H1 (cell line): Measurements from ENCODE around the gene VWA3B. TPM values are rescaled to one million over a fixed set of nuclear protein-coding genes. Genes with fewer than 3 reads are reported as not detected.
A peak's percentile ranks its signal among the peaks of the same experiment; 100 is the strongest.

Experiments
- CTCF ChIA-PET: fragments of 300-600 bp; sonication (Branson Sonifier 250); formaldehyde crosslinking; loops from one replicate; lab custom pipeline; 2021; ENCODE audit not compliant: partially characterized antibody; lab: Charles Lee
- POLR2A ChIA-PET: fragments of 300-600 bp; sonication (Branson Sonifier 250); formaldehyde crosslinking; loops from one replicate; lab custom pipeline; 2021; ENCODE audit warnings: inconsistent platforms; ENCODE audit not compliant: partially characterized antibody; lab: Charles Lee
- DNase-seq, 2 experiments: peaks; one replicate each; pipeline versions ENCODE4 v3.0.0 to v3.0.0-alpha.2; 2010 to 2022; ENCODE audit warnings: low spot score in 2 of 2, low read depth in 1 of 2, mixed read lengths in 1 of 2
- FAIRE-seq: peaks from 2 replicates; lab custom pipeline; 2011; peaks lifted over from hg19 to GRCh38; lab: Jason Lieb, UNC
- H2AFZ ChIP-seq: 2 replicates; pipeline ENCODE4 v1.8.1; 2012; ENCODE audit warnings: low read length, inconsistent platforms
- H2AK5ac ChIP-seq: 2 replicates; pipeline ENCODE4 v1.6.1; 2013; ENCODE audit warnings: low read depth, low read length
- H2BK120ac ChIP-seq: replicated peaks from 2 replicates; pipeline ENCODE3; 2013; ENCODE audit warnings: low read depth, low read length, inconsistent platforms
- H2BK12ac ChIP-seq: 2 replicates; pipeline ENCODE4 v1.6.1; 2013; ENCODE audit warnings: low read depth, low read length
- H2BK15ac ChIP-seq: 2 replicates; pipeline ENCODE4 v1.6.1; 2013; ENCODE audit warnings: low read length
- H2BK20ac ChIP-seq: 2 replicates; pipeline ENCODE4 v1.6.1; 2013; ENCODE audit warnings: low read length
- H2BK5ac ChIP-seq: 2 replicates; pipeline ENCODE4 v1.6.1; 2013; ENCODE audit warnings: low read depth, low read length
- H3K14ac ChIP-seq: 2 replicates; pipeline ENCODE4 v1.6.1; 2013; ENCODE audit warnings: inconsistent platforms; ENCODE audit not compliant: insufficient read length
- H3K18ac ChIP-seq: 2 replicates; pipeline ENCODE4 v1.6.1; 2013; ENCODE audit warnings: low read length; ENCODE audit errors: extremely low read depth
- H3K23ac ChIP-seq: 2 replicates; pipeline ENCODE4 v1.6.1; 2013; ENCODE audit warnings: inconsistent platforms; ENCODE audit not compliant: insufficient read length
- H3K23me2 ChIP-seq: 2 replicates; pipeline ENCODE4 v1.6.1; 2013; ENCODE audit warnings: low read depth, low read length
- H3K27ac ChIP-seq: 2 replicates; pipeline ENCODE4 v1.6.1; 2011; ENCODE audit warnings: low read depth, low read length, inconsistent platforms
- H3K27me3 ChIP-seq, 4 experiments: replicated peaks in 1 of 4; 1 replicate in 1 of 4; 2 replicates in 3 of 4; pipeline versions ENCODE4 v1.6.1 to v1.8.1; 2011 to 2013; ENCODE audit warnings: low read length in 3 of 4, mild to moderate bottlenecking in 3 of 4, inconsistent platforms in 2 of 4, mixed read lengths in 2 of 4, moderate library complexity in 1 of 4; ENCODE audit not compliant: control insufficient read depth in 3 of 4, insufficient read depth in 3 of 4; ENCODE audit errors: extremely low read depth in 1 of 4
- H3K36me3 ChIP-seq, 4 experiments: 2 replicates each; pipeline versions ENCODE4 v1.6.1 to v1.8.1; 2011 to 2013; ENCODE audit warnings: mild to moderate bottlenecking in 4 of 4, low read length in 3 of 4, moderate library complexity in 2 of 4, control low read depth in 1 of 4, inconsistent platforms in 1 of 4; ENCODE audit not compliant: insufficient read depth in 4 of 4, control insufficient read depth in 2 of 4
- H3K4ac ChIP-seq: replicated peaks from 2 replicates; pipeline ENCODE3; 2013; ENCODE audit warnings: low read length, low read depth, mixed read lengths, inconsistent platforms; ENCODE audit not compliant: insufficient read length
- H3K4me1 ChIP-seq, 4 experiments: replicated peaks in 1 of 4; 1 replicate in 1 of 4; 2 replicates in 3 of 4; pipeline versions ENCODE4 v1.6.1 to v1.8.1; 2011 to 2013; ENCODE audit warnings: low read length in 3 of 4, inconsistent platforms in 2 of 4, mixed read lengths in 1 of 4; ENCODE audit not compliant: insufficient read depth in 4 of 4, control insufficient read depth in 3 of 4
- H3K4me2 ChIP-seq, 2 experiments: 2 replicates each; pipeline versions ENCODE4 v1.6.1 to v1.8.1; 2011 to 2013; ENCODE audit warnings: low read depth in 2 of 2, low read length in 2 of 2, control low read depth in 1 of 2, inconsistent platforms in 1 of 2, mild to moderate bottlenecking in 1 of 2; ENCODE audit not compliant: insufficient read depth in 1 of 2
- H3K4me3 ChIP-seq, 4 experiments: fragments of 200-600, 300-600 bp in 1 of 4; sonication (generic), shearing (Covaris generic), sonication (Bioruptor Twin) in 1 of 4; 2 replicates each; pipeline versions ENCODE4 v1.5.1 to v1.8.1; 2011 to 2016; ENCODE audit warnings: low read length in 4 of 4, low read depth in 3 of 4, control low read depth in 2 of 4, inconsistent platforms in 2 of 4, mild to moderate bottlenecking in 2 of 4, mixed read lengths in 1 of 4, moderate library complexity in 1 of 4; ENCODE audit not compliant: insufficient read depth in 2 of 4; ENCODE audit errors: extremely low read depth in 1 of 4
- H3K56ac ChIP-seq: replicated peaks from 2 replicates; pipeline ENCODE3; 2013; ENCODE audit warnings: low read depth, mild to moderate bottlenecking, mixed read lengths, low read length, inconsistent platforms; ENCODE audit not compliant: insufficient read length
- H3K79me1 ChIP-seq: 2 replicates; pipeline ENCODE4 v1.6.1; 2013; ENCODE audit warnings: low read depth, low read length, control low read depth
- H3K79me2 ChIP-seq, 2 experiments: 2 replicates each; pipeline versions ENCODE4 v1.6.1 to v1.8.1; 2012 to 2013; ENCODE audit warnings: low read length in 2 of 2, mild to moderate bottlenecking in 2 of 2, inconsistent platforms in 1 of 2; ENCODE audit not compliant: insufficient read depth in 2 of 2, control insufficient read depth in 1 of 2
- H3K9ac ChIP-seq, 4 experiments: replicated peaks in 1 of 4; 1 replicate in 1 of 4; 2 replicates in 3 of 4; pipeline versions ENCODE4 v1.6.1 to v1.8.1; 2011 to 2013; ENCODE audit warnings: low read depth in 3 of 4, low read length in 3 of 4, control low read depth in 2 of 4, mild to moderate bottlenecking in 2 of 4, moderate library complexity in 2 of 4, inconsistent platforms in 1 of 4; ENCODE audit errors: extremely low read depth in 1 of 4
- H3K9me3 ChIP-seq, 2 experiments: 2 replicates each; pipeline versions ENCODE4 v1.6.1 to v1.8.1; 2012 to 2013; ENCODE audit warnings: mild to moderate bottlenecking in 2 of 2, moderate library complexity in 2 of 2, control low read depth in 1 of 2, inconsistent platforms in 1 of 2, low read depth in 1 of 2, low read length in 1 of 2, mixed read lengths in 1 of 2; ENCODE audit not compliant: insufficient read depth in 2 of 2
- H4K20me1 ChIP-seq, 2 experiments: replicated peaks in 1 of 2; 2 replicates each; pipeline versions ENCODE3 to v1.8.1; 2011 to 2013; ENCODE audit warnings: inconsistent platforms in 2 of 2, low read length in 2 of 2, mild to moderate bottlenecking in 1 of 2; ENCODE audit not compliant: insufficient read depth in 2 of 2, control insufficient read depth in 1 of 2
- H4K5ac ChIP-seq: 2 replicates; pipeline ENCODE4 v1.6.1; 2013; ENCODE audit warnings: low read length, low read depth, mixed read lengths, inconsistent platforms; ENCODE audit not compliant: insufficient read length
- H4K8ac ChIP-seq: 2 replicates; pipeline ENCODE4 v1.8.0; 2013; ENCODE audit warnings: mild to moderate bottlenecking, moderate library complexity, low read length, inconsistent platforms; ENCODE audit not compliant: insufficient read depth; ENCODE audit errors: extremely low read depth
- H4K91ac ChIP-seq: replicated peaks from 2 replicates; pipeline ENCODE3; 2013; ENCODE audit warnings: low read length, mixed read lengths, inconsistent platforms; ENCODE audit not compliant: insufficient read length
- EZH2 ChIP-seq: fragments of 200-600 bp; sonication (generic); IDR thresholded peaks from 2 replicates; pipeline ENCODE4 v1.7.1; 2012; ENCODE audit warnings: low read depth, mild to moderate bottlenecking, moderate library complexity, low read length, inconsistent platforms; ENCODE audit not compliant: severe bottlenecking
- HDAC2 ChIP-seq, 2 experiments: fragments of 300-600 bp in 1 of 2; sonication (generic) in 1 of 2; IDR thresholded peaks; 2 replicates each; pipeline ENCODE4 v1.6.1; 2011 to 2012; ENCODE audit warnings: low read depth in 2 of 2, low read length in 2 of 2, mild to moderate bottlenecking in 2 of 2, moderate library complexity in 2 of 2, borderline replicate concordance in 1 of 2, inconsistent platforms in 1 of 2
- JUND ChIP-seq: IDR thresholded peaks from 2 replicates; pipeline ENCODE4 v1.6.1; 2011; ENCODE audit warnings: mild to moderate bottlenecking, improper control_type of control experiment, low read length
- POLR2AphosphoS5 ChIP-seq: IDR thresholded peaks from 2 replicates; pipeline ENCODE4 v1.6.1; 2011; ENCODE audit warnings: low read depth, low read length
- RFX5 ChIP-seq: IDR thresholded peaks from 2 replicates; pipeline ENCODE4 v1.6.1; 2011; ENCODE audit warnings: low read depth, low read length, improper control_type of control experiment, borderline replicate concordance
- TBP ChIP-seq: IDR thresholded peaks from 2 replicates; pipeline ENCODE4 v1.6.1; 2011; ENCODE audit warnings: low read depth, low read length, improper control_type of control experiment
- TEAD4 ChIP-seq: IDR thresholded peaks from 2 replicates; pipeline ENCODE4 v1.6.1; 2012; ENCODE audit warnings: low read depth, low read length, inconsistent platforms, mixed read lengths
- WGBS, 2 experiments: shearing (Covaris generic) in 1 of 2; methylation state at CpG; one replicate each; pipeline versions ENCODE4 v1.1.6 to v1.1.7; 2013 to 2015; ENCODE audit warnings: low lambda C conversion rate in 2 of 2, mixed read lengths in 2 of 2, inconsistent platforms in 1 of 2, low coverage in 1 of 2, missing lambda C conversion rate in 1 of 2; ENCODE audit not compliant: insufficient replicate concordance in 2 of 2, insufficient coverage in 1 of 2, insufficient read length in 1 of 2; ENCODE audit errors: extremely low coverage in 1 of 2, missing lambda C conversion rate in 1 of 2; 5-methylcytosine and 5-hydroxymethylcytosine counted together
- polyA plus RNA-seq, 7 experiments: library from polyadenylated mRNA; depleted of rRNA in 3 of 7; stranded (reverse) in 5 of 7; unstranded in 2 of 7; fragments of >200 nt in 5 of 7; fragments of 200-250 nt in 2 of 7; gene quantifications; 1 replicate in 5 of 7; 2 replicates in 1 of 7; 4 replicates in 1 of 7; pipeline versions ENCODE4 v1.2.1 to v1.2.3, GENCODE V29; 2011 to 2013; ENCODE audit warnings: missing spikeins in 2 of 7, mixed read lengths in 2 of 7
- total RNA-seq: library from RNA; stranded (reverse); fragmentation: NEBNext Ultra II Directional; extraction: Animal tissue kit (Norgen Biotek cat#: 25700); gene quantifications from 2 replicates; pipeline ENCODE4 v1.2.1, GENCODE V29; 2021

Gene VWA3B
- total and polyA plus RNA-seq, 2 of the 8 experiments (the other 6 are each of a cell fraction or from before 2014, with no cell fraction given): not detected

DNA sequence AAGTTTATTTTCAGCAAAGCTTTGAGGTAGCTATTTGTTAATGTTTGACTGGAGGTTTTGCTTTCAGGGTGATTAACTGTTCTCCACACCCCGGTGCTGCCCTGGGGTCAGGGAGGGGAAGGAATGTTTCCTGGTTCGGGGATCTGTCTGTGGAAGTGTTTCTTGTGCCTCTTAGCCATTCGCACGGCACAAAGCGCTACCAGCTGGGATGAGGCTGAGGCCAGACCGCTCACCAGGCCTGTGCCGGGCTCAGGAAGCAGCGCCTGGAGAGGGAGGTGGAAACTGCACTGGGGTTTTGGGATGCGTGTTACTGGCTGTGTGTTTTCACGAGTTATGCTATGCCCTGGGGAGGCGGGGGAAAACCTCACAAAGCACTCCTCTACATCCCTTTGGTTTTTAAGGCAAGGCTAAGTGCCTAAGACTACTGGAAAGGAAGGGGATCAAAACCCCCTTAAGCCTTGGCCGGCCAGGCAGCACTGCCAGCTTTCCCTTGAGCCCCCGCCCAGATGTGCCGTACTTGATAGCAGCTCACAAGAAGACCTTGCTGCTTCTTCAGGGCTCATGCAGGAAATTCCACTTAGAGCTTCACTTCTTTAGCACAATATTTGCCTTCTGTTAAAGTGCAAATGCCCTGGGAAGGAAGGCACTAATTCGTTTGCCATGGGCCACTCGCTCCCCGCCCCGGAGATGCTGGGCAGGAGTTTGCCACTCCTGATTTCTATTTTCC is 193.6 kb downstream of the VWA3B start:
- no peak overlapping the region for H2BK15ac ChIP-seq

More for the DNA sequence above, 193.6 kb downstream of the VWA3B start:
- Histone ChIP-seq H2BK120ac (no peak overlapping the region), H3K23me2 (no peaks in the 10 kb centered on the region), H3K9ac (no peak overlapping the region), H2BK12ac (no peak overlapping the region), H3K4me2 (no peak overlapping the region), H2BK20ac (no peak overlapping the region), H2BK5ac (no peak overlapping the region), H3K14ac (no peak overlapping the region), H3K27me3 (no peaks in the 10 kb centered on the region; a peak in 1 of 7 replicates), H3K4me3 (no peak overlapping the region), H2AK5ac (no peak overlapping the region), H2AFZ (peak overlapping the region; percentile 83), H3K4ac (no peak overlapping the region), H3K36me3 (no peaks in the 10 kb centered on the region), H3K79me2 (no peaks in the 10 kb centered on the region), H4K8ac (no peak overlapping the region), H3K23ac (no peak overlapping the region), H3K9me3 (no peaks in the 10 kb centered on the region), H4K20me1 (no peaks in the 10 kb centered on the region), H3K27ac (no peak overlapping the region), H3K18ac (no peak overlapping the region), H4K5ac (no peak overlapping the region), H4K91ac (no peak overlapping the region), H3K79me1 (no peaks in the 10 kb centered on the region), H3K56ac (no peak overlapping the region), H3K4me1 (no peaks in the 10 kb centered on the region; a peak in 1 of 7 replicates)
- DNase-seq (no peak), FAIRE-seq (no peak)
- TF ChIP-seq HDAC2 (IDR thresholded peaks at IDR 0.05; ENCODE audit: borderline replicate concordance in 1 of 2, low read depth in 2 of 2, low read length in 2 of 2) (no peak), TEAD4 (no peak), JUND (no peak), EZH2 (no peak), TBP (no peak), RFX5 (no peak), POLR2AphosphoS5 (no peak)
- CTCF ChIA-PET: interaction anchor here (0.6 to 4.8 kb wide), 5 partner anchors 11 to 506 kb away, joined by 3 to 25 read pairs (median 5); no protein-coding TSS in a partner anchor
- POLR2A ChIA-PET: no interaction called here
- 74% methylated on average over 18 of the region's 18 CpGs; no CpG with 5 or more reads in 1 of the 2 experiments for WGBS, 2 experiments
